Measurements from ENCODE around the gene KRTAP5-4.

Gene KRTAP5-4

GRCh38 chr11:1574238-1574932, 47.6 kb downstream of the KRTAP5-4 start:
- DNase-seq (ENCODE audit: low spot score), result peak; percentile 82
- in situ Hi-C loops (cut with MboI; ENCODE audit: low sequenced_read_pairs, unreplicated experiment), result no loop called here
- TF ChIP-seq, protein P1, sequence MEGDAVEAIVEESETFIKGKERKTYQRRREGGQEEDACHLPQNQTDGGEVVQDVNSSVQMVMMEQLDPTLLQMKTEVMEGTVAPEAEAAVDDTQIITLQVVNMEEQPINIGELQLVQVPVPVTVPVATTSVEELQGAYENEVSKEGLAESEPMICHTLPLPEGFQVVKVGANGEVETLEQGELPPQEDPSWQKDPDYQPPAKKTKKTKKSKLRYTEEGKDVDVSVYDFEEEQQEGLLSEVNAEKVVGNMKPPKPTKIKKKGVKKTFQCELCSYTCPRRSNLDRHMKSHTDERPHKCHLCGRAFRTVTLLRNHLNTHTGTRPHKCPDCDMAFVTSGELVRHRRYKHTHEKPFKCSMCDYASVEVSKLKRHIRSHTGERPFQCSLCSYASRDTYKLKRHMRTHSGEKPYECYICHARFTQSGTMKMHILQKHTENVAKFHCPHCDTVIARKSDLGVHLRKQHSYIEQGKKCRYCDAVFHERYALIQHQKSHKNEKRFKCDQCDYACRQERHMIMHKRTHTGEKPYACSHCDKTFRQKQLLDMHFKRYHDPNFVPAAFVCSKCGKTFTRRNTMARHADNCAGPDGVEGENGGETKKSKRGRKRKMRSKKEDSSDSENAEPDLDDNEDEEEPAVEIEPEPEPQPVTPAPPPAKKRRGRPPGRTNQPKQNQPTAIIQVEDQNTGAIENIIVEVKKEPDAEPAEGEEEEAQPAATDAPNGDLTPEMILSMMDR (IDR thresholded peaks at IDR 0.05; ENCODE audit: borderline replicate concordance, control extremely low read depth, extremely low read depth, insufficient read depth, missing control alignments), result peak; percentile 97

DNA sequence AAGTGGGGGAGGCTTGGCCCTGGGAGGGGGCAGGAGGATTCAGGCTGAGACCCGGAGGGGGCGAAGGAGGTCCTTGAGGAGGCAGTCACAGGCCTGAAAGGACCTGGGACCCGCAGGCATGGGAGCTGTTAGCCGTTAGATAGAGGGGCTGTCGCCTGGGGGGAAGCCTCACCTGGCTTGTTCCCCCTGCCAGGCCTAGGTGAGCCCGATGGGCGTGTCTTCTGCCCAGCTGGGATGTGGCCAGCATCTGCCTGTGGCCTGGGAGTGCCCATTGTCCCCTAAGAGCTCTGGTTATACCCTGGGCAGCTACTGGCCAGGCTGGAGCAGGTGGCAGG, 48.1 kb downstream of the KRTAP5-4 start:
- TF ChIP-seq, protein P1 (IDR thresholded peaks at IDR 0.05; ENCODE audit: borderline replicate concordance, control extremely low read depth, extremely low read depth, insufficient read depth, missing control alignments), result no peak
- peak; percentile 41 for DNase-seq (ENCODE audit: low spot score)
- in situ Hi-C loops (cut with MboI; ENCODE audit: low sequenced_read_pairs, unreplicated experiment), result no loop called here

DNA sequence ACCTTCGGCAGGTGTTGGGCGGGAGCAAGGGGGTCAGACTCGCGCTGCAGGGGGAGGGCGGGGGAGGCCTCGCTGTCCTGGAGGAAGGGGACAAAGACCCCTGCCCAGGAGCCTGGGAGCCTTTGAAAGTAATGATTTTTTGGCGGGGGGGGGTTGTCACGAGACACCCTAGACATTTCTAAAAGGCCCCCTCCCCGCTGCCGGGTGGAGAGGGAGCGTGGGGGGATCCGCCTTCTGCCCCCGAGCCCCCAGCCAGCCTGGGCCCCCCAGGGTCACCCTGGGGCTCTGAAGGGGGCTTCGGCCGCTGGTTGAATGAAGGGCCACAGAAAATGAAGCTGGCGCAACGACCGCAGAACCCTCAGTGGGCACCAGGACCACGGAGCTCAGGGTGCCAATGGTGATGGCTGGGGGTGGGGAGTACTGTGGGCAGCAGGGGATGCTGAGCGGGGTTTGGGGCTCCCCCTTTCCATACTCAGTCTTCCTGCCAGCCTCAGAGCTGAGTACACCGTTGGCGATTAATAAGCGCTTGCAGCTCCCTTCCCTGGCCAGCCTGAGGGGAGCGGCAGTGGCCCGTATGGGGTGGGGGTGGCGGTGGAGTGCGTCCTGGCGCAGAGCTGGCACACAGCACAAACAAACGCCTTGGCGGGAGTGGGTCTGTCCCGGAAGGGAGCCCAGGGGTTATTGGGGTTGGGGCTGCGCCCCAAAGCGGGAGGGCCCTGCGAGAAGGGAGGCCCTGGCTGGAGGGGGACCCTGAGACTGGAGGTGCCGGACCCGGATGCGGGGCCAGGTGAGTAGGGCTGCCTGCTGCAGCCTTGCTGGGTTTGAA, 48.6 kb downstream of the KRTAP5-4 start:
- in situ Hi-C loops (cut with MboI; ENCODE audit: low sequenced_read_pairs, unreplicated experiment), result no loop called here
- DNase-seq (ENCODE audit: low spot score), result peak; percentile 24
- TF ChIP-seq, protein P1 (IDR thresholded peaks at IDR 0.05; ENCODE audit: borderline replicate concordance, control extremely low read depth, extremely low read depth, insufficient read depth, missing control alignments), result no peak

DNA sequence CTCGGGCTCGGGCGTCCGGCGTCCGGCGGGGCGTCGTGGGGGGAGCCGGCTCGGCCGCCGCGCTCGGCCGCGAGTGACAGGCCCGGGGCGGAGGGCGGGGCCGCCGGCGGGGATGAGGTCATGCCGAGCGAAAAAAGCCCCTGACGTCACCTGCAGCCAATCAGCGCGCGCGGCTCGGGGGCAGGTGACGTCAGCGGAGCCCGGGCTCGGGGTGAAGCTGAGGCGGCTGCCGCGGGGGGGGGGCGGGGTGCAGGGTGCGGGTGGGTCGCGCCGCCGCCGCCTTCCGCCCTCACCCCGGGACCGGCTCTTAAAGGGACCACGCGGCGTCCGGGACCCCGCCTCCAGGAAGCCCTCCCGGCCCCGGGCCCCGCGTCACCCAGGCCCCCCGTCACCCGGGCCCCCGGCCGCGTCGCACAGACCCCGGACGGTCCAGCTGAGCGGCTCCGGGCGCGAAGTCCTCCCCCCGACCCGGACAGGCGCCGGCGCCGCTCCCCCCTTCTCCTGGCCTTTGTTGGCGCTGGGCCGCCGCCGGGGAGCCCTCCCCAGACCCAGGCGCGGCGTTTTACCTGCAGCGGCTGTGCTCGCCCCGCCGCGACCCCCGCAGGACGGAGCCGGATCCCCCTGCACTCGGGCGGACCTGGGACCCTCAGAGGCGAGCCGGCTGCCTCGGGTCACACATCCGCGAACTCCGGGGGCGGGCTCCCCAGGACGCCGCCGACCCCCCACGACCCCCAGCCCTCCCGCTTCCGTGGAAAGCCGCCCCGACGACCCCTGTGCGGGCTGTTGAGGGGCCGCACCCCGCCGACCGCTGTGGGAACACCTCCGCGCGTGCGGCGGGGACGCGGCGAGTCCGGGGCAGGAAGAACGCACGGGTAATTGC, 49.5 kb downstream of the KRTAP5-4 start, which contains the start of gene DUSP8:
TSS of gene DUSP8 (minus strand) at position 75 of the 880 bp plus-strand sequence. CDS start 6,445 bp downstream, outside the sequence.
- TF ChIP-seq, protein P1 (IDR thresholded peaks at IDR 0.05; ENCODE audit: borderline replicate concordance, control extremely low read depth, extremely low read depth, insufficient read depth, missing control alignments), result no peak
- in situ Hi-C loops (cut with MboI; ENCODE audit: low sequenced_read_pairs, unreplicated experiment), result no loop called here
- peak; percentile 97 for DNase-seq (ENCODE audit: low spot score)

DNA sequence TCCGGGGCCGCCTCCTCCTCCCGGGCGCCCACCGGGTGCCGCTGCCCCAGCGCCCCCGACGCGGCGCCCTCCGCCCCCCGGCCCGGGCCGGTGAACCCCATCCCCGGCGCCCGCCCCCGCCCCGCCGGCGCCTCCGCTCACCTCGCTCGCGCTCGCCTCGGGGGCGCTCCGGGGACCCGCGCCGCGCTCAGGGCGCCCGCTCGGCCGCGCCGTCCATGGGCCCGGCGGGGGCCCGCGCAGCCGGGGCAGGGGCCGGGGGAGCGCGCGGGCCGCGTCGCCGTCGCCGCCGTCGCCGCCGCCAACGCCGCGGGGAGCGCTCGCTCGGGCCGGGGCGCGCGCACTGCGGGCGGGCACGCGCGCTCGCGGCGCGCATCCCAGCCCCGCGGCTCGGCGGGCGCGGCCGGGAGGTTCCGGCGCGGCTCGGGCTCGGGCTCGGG, 50.2 kb downstream of the KRTAP5-4 start:
- no peak for DNase-seq (ENCODE audit: low spot score)
- in situ Hi-C loops (cut with MboI; ENCODE audit: low sequenced_read_pairs, unreplicated experiment), result no loop called here
- TF ChIP-seq, protein P1 (IDR thresholded peaks at IDR 0.05; ENCODE audit: borderline replicate concordance, control extremely low read depth, extremely low read depth, insufficient read depth, missing control alignments), result no peak

All from GM13976 (cell line).